Retinal pigment epithelial cell (primary cell): ENCODE measurements around the gene GINS2.

Experiments used
- DNase-seq: peaks from one replicate; pipeline ENCODE4 v3.0.0-alpha.2; 2010; ENCODE audit warnings: low read depth
- H3K4me3 ChIP-seq: 2 replicates; pipeline ENCODE4 v1.5.1; 2011; ENCODE audit warnings: mild to moderate bottlenecking, low read length, control low read depth, moderate library complexity
- TF ChIP-seq, protein P1 (sequence below): conservative IDR thresholded peaks from 2 replicates; pipeline ENCODE4 v1.5.1; 2011; ENCODE audit warnings: low read depth, low read length, control low read depth, inconsistent platforms

The GINS2 gene

GRCh38 chr16:85688586-85689284 lies at the start of gene GINS2:
GINS2 (minus strand) TSS chr16:85688954; CDS start chr16:85688898, 56 bp downstream.
- peak within 1 kb of the TSS; percentile 67 for H3K4me3 ChIP-seq
- peak; percentile 51 for DNase-seq
- TF ChIP-seq, protein P1, sequence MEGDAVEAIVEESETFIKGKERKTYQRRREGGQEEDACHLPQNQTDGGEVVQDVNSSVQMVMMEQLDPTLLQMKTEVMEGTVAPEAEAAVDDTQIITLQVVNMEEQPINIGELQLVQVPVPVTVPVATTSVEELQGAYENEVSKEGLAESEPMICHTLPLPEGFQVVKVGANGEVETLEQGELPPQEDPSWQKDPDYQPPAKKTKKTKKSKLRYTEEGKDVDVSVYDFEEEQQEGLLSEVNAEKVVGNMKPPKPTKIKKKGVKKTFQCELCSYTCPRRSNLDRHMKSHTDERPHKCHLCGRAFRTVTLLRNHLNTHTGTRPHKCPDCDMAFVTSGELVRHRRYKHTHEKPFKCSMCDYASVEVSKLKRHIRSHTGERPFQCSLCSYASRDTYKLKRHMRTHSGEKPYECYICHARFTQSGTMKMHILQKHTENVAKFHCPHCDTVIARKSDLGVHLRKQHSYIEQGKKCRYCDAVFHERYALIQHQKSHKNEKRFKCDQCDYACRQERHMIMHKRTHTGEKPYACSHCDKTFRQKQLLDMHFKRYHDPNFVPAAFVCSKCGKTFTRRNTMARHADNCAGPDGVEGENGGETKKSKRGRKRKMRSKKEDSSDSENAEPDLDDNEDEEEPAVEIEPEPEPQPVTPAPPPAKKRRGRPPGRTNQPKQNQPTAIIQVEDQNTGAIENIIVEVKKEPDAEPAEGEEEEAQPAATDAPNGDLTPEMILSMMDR = no peak

DNA sequence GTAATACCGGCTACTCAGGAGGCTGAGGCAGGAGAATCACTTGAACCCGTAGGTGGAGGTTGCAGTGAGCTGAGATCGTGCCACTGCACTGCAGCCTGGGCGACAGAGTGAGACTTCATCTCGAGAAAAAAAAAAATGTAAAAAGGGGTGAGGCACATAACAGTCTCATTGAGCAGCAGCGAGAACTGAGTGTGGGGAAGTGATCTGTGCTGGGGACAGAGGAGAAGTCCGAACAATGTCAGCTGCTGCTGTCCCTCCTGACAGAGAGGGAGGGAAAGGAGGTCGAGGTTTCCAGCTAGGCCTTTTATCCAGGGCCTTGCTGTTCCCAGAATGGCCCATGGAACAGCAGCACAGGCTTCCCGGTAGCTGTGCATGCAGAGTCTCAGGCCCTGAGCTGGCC lies 48.2 kb upstream of the GINS2 start:
- TF ChIP-seq, protein P1 = no peak
- no peak for DNase-seq
- H3K4me3 ChIP-seq = no peak overlapping the region

- TF ChIP-seq, protein P1 = no peak
- DNase-seq = no peak
- no peak overlapping the region for H3K4me3 ChIP-seq
Measured at GRCh38 chr16:85735946-85736345, 47.2 kb upstream of the GINS2 start.

- no peak overlapping the region for H3K4me3 ChIP-seq
- TF ChIP-seq, protein P1 = no peak
- no peak for DNase-seq
Measured at GRCh38 chr16:85735225-85735635, 46.5 kb upstream of the GINS2 start.

DNA sequence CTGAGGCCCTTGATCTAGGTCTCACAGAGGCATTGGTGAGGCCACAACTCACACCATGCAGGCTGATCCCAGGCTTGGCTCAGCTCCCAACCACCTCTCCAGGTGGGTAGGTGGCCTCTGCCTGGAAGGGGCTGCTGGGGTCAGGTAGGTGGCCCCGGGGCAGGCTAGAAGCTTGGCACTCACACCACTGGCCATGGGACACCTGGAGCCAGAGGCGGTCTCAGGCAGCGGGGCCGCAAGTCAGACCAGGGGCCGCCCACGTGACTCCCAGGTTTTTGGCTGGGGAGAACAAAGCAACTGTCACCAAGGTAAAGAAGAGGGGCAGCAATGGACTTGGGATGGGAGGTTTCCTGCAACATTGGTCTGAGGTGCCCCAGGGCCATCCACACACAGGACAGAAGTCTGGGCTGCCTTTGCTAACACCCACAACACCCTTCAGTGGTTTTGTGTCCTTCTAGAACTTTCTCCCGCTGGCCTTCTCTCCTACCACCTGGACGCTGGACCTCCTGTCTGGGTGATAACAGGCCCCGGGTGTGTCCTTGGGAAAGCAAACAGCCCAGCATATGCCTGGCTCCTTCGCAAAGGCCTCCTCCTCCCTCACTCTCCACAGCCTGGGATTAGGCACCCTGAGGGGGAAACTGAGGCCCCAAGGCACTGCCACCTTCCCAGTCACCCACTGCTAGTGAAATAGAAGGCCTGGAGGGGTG lies 45.7 kb upstream of the GINS2 start:
- TF ChIP-seq, protein P1 = no peak
- DNase-seq = no peak
- H3K4me3 ChIP-seq = no peak overlapping the region

- TF ChIP-seq, protein P1 = no peak
- DNase-seq = no peak
Measured at GRCh38 chr16:85733839-85734170, 45.1 kb upstream of the GINS2 start.

More at GRCh38 chr16:85733839-85734170, 45.1 kb upstream of the GINS2 start:
- no peak overlapping the region for H3K4me3 ChIP-seq
